T follicular helper cell (primary cell): Measurements from ENCODE around the gene ANKMY1.
"Not testable (repeated sequence)": the region's sequence is repeated elsewhere in the genome, so short reads cannot be mapped to it uniquely, and the experiment has no call there.

Experiments used
- DNase-seq: peaks from one replicate; pipeline ENCODE4 v3.0.0-alpha.2; 2020; ENCODE audit warnings: low read depth

ANKMY1 gene

DNA sequence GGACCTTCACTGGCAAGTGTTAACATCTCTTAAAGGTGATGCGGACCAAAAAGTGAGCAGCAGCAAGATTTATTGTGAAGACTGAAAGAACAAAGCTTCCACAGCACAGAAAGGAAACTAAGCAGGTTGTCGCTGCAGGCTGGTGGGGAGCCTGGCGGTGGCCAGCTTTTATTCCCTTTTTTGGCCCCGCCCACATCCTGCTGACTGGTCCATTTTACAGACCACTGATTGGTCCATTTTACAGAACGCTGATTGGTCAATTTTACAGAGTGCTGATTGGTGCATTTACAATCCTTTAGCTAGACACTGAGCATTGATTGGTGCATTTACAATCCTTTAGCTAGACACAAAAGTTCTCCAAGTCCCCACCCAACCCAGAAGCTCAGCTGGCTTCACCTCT is 35.9 kb downstream of the ANKMY1 start:
- DNase-seq = not testable (repeated sequence)

DNA sequence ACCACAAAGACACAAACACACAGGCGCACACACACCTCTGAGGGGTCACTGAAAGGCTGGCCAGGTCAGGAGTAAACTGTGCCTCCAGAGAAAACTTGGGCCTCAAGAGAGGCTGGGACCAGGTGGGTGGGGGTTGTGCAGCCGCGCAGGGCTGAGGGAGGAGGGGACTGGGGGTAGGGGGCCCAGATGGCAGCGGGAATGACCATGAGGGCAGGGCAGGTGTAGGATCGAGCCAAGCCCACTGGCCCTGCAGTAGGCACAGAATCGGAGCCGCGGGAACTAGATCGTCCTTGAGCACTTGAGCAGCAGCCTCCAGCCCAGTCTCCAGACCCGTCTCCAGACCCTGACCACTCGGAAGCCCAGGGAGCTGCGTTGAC is 36.8 kb downstream of the ANKMY1 start:
- no peak for DNase-seq

DNA sequence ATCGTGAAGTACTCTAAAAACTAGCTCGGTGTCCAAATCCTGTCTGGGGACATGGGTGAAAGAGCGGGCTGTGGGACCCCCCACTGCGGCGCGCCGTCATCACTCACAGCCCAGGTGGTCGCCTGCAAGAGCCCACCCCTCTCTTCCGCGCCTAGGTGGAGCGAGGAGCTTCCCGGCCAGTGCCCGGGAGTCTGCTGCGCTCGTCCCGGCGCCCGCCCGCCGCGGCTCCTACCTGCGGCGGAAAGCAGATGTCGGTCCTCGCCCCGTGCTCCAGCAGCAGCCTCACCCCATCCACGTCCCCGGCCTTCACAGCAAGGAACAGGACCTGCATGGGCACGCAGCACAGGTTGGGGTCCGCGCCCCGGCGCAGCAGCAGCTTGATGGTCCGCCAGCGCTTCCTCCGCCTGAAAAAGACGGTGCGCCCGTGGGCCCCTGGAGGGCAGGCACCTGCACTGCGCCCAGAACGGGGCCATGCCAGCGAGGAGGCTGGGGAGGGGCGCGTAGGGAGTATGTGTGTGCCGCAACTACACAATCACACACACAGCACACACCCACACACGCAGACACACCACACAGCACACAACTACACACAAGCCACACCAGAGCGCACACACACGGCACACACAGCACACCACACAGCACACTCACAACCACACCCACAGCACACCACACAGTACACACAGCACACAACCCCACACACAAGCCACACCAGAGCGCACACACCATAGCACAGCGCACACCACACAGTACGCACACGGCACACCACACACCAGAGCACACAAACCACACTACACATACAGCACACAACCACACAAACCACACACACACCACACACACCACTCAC is 37.4 kb downstream of the ANKMY1 start:
- DNase-seq = no peak

DNA sequence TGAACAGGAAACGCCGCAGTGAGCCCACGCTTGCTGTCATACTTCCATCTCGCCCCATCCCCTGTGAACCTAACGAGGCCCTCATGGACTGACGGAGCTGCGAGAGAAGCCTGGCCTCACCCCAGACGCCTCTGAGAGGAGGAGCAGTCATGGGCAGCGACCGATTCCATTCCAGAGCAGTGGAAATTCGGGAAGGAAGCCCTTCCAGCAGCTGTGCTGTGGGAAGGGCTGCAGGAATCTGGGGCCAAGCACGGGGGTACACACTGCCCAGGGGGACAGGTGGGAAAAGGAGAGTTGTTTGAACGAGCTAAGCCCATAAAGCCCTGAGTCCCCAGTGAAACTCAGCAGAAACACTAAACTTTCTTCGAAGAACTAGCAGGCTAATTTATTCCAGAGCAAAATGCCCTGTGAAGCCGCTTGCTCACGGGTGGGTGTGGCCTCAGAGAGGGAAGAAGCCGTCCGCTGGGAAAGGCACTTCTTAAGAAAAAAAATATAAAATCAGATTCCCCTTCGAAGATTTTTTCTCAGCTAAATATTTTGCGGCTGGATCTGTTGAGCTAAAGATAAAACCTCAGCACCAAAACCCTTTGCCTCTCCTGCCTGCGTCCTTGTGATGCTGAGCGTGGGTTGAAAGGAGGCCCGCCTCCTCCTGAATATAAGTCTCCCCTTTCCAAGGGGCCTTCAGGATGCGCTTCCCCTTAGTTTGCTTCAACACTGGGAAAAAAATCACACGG is 38.2 kb downstream of the ANKMY1 start:
- DNase-seq = no peak

DNA sequence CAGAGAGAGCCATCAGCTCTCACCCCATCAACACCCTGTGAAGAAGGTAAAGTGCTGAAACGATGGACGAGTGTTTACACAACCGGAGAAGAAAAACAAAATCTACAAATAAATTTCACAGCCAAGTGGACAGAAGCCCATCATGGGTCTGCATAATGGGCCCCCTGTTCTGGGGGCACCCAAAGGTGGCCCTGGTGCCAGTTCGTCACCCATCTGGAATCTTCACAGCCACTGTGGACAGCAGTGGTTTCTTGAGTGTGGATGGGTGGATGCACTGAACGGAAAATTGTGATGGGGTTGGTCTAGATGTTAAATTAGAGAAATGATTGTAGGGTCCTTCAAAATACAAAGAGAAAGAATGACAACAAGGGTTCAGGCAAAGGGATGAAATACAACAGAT is 38.8 kb downstream of the ANKMY1 start:
- DNase-seq = no peak

DNA sequence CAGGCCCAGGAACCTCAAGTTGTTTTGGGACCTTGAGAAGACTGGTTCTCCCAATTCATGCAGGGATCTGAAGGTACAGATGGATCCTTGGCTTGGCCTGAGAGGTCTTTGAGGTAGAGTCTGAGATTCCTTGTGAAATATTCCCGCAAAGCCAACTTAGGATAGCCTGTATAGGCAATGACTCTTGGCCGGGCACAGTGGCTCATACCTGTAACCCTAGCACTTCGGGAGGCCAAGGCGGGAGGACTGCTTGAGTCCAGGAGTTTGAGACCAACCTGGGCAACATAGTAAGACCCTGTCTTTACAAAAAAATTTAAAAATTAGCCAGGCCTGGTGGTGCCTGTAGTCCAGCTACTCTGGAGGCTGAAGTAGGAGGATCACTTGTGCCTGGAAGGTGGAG is 40.4 kb downstream of the ANKMY1 start:
- DNase-seq = no peak

DNA sequence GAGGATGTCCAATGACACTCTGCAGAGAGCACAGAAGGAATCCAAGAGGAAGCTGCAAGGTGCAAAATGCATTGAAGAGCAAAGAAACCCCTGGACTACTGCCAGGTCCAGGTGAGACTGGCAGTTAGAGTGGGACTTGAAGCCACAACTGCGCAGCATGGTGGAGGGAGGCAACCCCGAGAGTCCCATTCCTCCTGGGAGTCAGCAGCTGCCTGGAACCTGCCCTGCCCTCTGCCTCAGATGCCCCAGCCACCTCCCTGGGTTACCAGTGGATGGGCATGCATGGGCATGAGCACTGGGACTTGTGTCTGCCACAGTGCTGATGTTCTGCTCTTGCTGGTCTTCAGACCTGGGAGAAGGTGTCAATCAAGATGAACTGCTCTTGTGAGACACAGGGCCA is 43.2 kb downstream of the ANKMY1 start:
- no peak for DNase-seq

DNA sequence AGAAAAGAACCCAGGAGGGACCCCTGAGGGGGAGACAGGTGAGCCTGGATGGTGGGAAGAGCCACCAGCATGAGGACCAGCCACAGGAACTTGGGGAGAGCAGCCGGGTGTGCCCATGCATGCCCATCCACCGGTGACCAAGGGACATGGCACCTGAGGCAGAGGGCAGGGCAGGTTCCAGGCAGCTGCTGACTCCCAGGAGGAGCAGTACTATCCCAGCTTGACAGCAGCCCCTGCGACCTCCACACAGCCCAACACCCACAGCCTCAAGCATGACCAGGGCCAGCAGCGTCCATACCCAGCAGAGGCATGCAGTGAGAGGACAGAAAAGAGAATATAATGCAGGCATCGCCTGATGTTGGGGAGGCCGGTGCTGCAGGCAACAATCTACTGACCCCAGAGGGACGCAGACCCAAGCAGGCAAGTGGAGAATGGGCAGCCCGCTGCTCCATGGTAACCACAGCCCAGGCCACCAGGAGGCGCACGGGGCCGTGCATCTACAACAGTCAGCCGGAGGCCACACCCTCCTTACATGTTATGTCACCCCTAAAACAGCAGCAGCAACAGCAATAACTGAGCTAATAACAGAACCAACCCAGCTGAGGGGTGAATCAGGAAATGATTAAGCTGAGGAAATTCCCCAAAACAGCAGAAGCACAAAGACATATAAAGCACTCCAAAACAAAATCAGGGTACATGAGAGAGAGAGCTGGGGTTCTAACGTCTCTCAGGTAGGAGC is 44.1 kb downstream of the ANKMY1 start:
- peak; percentile 72 for DNase-seq

DNA sequence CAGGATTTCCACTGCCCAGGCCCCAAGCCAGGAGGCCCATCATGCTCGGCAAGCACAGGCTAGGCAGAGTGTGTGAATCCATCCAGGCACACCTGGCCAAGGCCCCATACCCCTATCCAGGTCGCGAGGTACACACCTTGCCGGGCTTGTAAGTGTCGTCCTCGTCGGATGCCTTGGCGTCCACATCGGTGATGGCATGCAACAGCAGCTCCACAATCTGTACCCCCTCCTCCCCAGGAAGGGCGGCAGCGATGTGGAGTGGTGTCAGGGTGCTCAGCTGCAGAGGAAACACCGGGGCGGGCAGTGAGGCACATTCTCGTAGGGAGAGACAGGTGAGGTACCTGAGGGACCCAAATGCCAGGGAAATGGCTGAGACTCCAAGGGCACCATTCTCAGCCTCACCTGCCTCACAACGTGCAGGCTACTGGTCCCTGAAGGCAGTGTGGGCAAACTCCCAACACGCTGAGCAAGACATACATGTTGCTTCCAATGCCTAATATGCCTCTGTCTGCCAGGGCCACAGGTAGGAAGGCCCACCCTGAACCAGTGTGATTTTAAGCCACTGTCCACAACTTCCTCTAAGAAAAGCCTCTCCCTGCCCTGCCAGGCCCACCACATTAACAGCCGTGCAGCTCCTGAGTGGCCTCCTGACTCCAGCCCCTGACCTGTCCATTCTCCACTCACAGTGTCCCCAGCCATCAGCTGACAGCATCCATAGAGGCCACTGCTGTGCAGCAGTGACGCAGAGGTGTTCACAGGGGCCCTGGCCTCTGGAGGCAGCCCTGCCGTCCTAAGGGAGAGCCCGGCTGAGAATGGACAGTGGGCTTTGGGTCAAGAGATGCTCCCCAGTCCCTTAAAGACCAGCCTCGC is 44.9 kb downstream of the ANKMY1 start:
- DNase-seq = no peak

DNA sequence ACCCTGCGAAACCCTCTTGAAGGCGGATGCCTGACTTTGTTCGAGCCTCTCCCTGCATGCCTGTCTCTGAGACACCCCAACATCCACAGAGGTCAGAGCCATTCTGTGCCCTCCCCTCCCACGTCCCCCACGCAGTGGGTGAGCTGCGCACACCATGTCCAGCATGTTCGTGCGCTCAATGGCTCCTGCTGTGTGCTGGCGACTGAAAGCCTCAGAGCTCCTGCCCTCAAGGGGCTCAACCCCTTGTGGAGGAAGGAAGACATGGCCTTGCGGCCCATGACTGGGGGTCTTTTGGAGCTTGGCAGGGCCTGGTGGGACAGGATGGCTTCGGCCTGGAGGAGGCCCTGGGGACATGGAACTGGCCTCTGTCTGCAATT is 45.7 kb downstream of the ANKMY1 start:
- DNase-seq = no peak

DNA sequence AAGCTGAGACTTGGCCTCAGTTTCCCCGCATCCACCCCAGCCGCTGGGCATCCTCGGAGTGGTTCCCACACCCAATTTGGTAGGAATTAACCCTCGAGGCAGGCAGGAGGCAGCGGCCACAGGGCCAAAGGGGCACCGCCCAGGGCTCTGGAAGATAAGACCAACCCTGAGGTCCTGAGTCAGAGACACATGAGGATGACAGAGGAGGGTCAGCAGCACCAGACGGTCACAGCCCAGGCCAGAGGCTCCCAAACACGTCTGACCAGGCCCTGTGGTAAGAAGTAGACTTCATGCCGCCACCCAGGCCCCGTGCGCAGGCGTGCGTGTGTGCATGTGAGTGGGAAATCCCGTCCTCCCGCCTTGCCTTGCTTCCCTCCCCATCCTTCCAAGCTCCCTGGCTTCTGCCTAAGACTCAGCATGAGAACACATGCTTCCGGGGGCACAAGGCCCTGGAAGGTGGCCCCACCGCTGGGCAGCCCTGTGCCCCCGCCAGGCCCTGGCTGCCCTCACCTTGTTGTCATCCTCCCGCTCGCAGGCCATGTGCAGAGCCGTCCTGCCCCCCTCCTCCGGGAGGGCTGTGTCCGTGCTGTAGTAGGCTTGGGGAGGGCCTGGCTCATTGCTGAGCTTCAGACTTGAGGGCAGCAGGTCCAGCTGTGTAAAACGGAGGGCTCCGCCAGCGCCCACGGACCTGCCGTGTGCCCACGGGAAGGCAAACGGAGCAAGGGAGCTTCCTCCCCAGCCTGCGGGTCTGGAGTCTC is 46.3 kb downstream of the ANKMY1 start:
- no peak for DNase-seq

DNA sequence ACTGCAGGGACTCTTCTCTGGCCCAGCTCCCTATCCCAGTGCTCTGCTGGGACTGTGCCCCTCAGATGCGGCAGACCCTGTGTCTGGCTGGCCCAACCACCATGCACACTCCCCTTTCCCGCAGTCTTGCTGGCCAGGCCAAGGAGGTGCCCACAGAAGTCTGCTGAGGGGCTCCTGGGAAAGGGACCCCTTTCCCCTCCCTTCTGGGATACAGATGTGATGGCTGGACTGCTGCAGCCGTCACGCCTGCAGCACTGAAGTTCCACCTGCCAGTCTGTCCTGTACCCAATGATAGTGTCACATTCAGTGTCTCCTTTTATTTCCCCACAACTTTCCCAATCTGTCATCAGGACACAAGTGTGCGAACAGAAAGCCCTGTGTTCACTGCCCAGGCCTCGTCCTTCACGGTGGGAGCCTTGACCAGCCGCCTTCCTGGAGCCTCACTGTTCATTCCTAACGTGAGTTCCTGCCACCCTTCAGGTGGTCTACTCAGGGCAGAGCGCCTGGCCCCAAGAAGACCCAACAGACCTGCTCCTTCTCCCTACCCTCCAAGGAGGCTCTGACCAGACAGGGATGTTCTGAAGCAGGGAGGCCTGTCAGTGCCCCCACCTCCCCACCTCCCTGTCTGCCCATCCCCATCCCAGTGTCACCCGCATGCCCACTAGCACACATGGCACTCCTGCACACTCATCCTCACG is 47.1 kb downstream of the ANKMY1 start:
- no peak for DNase-seq

DNA sequence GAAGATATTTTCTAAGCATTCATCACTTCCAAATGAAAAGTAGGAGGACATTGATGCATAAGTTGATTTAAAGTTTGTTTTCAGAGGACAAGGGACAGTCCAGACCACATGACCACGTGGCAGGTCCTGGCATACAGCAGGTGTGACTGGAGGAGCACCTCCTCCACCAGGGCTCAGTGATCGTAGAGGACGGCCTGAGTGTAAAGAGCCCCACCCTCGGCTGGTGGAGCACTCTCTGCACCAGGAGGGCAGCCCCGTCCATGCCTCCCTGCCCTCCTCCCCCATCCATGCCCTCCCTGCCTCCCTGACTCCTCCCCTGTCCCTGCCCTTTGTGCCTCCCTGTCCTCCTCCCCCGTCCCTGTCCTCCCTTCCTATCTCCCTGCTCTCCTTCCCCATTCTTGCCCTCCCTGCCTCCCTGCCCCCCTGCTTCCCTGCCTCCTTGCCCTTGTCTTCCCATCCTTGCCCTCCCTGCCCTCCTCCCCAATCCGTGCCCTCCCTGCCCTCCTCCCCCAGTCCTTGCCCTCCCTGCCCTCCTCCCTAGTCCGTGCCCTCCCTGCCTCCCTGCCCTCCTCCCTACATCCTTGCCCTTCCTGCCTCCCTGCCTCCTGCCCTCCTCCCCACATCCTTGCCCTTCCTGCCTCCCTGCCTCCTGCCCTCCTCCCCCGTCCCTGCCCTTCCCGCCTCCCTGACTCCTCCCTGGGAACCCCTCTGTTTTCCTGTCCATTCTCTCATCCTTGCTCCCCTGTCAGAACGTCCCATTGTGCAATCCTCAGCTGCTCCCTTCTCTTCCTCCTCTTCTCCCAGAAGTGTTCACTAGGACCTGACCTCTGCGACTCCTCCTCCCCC is 47.9 kb downstream of the ANKMY1 start:
- DNase-seq = no peak

DNA sequence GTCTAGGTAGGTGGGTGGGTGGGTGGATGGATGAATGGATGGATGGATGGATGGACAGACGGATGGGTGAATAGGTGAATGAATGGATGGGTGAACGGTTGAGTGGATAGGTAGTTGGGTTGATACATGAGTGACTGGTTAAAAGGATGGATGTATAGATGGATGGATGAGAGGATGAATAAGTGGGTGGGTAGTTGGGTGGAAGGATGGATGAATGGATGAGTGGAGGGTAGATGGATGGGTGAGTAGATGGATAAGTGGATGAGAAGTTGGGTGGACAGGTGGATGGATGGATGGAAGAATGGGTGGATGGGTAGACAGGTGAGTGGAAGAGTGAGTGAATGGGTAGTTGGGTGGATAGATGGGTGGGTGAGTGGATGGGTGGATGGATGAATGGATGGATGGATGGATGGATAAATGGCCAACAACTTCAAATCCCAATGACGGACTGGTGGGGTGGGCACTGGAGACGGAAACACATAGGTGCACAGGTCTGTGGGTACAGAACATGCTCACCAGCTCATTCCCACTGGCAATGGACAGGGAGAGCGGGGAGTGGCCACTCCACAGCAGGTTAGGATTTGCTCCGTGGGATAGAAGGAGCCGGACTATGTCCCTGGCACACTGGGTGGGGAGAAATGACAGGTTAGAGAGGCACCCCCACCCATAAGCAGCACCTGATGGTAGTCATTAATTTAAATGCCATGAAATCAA is 48.8 kb downstream of the ANKMY1 start:
- DNase-seq = no peak

DNA sequence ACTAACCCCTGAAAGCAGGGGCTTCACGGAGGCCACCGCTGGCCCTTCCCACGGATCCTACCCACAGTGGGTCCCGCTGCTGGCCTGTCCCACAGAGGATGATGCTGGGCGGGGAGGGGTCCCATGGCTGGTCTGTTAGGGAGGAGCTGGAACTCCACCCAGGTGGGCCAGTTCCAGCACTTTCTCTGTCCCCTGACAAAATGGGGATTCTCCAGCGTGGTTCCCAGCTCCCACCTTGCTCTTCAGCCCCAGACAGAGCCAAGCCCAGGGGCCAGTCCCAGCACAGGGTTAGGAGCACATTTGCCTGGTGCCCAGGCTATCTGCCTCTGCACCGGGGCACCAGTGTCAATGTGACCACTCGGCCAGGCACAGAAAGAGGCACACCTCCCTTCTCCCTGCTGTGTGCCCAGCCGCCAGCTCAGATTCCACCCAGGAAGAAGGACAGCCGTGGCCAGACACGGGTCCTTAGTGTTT is 50.0 kb downstream of the ANKMY1 start:
- DNase-seq = no peak

DNA sequence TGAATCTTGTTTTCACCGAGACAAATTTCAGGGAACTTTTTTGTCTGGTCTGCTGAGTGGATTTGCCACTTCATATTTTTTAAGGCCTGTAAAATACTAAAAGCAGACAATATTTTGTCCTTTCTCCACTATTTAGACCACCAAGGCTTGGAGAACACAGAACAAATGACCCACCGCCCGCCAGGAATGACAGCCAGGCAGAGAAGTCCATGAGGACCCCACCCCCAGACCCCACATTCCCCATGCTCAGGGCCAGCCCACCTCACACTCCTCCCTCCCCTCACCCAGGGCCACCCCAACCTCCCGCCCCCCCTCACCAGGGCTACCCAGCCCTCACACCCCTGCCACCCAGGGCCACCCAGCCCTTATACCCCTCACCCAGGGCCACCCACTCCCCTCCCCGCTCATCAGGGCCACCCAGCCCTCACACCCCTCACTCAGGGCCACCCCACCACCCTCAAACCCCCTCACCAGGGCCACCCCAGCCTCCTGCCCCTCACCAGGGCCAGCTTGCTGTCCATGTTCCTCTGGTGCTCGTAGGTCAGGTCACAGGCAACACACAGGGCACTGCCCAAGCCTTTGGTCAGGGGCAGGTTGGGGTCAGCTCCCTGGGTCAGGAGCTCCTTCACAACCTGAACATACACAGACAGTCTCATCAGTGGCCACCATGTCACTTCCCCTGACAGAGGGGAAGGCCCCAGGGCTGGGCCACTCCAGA is 50.6 kb downstream of the ANKMY1 start:
- DNase-seq = no peak

DNA sequence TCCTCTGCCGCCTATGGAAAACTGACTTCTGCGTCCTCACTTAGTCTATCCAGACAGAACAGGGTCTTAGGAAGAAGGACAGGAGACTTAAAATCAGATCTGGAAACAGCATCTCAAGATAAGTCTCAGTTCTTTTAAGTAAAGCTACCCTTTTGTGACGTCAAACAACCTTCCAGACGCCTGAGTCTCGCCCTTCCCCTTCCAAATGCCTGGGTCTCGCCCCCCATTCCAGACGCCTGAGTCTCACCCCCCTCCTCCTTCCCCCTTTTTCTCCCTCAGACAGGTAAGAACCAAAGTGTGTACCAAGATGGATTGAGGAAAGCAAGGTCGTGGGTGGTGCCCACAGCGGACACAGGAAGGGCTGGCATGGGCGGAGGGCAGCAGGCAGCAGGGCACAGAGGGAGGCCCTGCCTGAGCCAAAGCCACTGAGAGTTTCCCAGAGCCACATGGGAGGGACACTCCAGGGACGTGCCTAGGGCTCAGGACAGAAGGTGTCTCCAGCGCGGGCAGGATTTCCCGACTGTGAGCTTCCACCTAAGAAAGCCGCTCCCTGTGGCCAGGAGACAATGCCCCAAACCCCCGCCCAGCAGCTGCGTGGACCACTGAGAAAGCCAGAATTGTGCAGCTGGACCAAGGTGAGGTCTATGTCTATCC is 51.3 kb downstream of the ANKMY1 start:
- no peak for DNase-seq

DNA sequence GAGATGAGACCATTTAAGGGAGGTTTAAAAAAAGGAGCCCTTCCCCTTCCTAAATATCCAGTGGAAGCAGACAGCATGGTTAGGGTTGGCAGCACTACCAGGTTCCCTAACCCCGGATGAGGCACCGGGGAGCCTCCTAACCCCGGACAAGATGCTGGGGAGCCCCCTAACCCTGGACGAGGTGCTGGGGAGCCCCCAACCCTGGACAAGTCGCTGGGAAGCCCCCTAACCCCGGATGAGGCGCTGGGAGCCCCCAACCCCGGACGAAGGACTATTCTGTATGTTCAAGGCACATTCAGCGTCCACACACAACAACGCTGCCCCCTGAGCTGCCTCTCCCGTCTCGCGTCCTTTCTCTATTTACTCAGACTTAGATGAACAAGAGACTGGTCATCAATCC is 51.9 kb downstream of the ANKMY1 start:
- no peak for DNase-seq
